ENCODE data around the gene MNX1.

Gene MNX1

GRCh38 chr7:157009170-157009777 lies 1.2 kb downstream of the MNX1 start:
- no peak overlapping the region for H3K9ac ChIP-seq (ENCODE audit: low read length in 5 of 5)

GRCh38 chr7:157008206-157009169 lies 2.0 kb downstream of the MNX1 start:
- no peaks in the 10 kb centered on the region for H3K36me3 ChIP-seq (ENCODE audit: control insufficient read depth in 5 of 5, insufficient read depth in 5 of 5, low read length in 5 of 5)
- no peak overlapping the region for H3K4me3 ChIP-seq (ENCODE audit: low read depth in 1 of 5, low read length in 5 of 5)
- no peak overlapping the region for H3K9ac ChIP-seq (ENCODE audit: low read length in 5 of 5)
- H3K27ac ChIP-seq (ENCODE audit: low read depth, low read length) = no peak overlapping the region
- peaks cover 0 to 42% (median 29%) of the 10 kb centered on the region in 5 donors for H3K4me1 ChIP-seq (ENCODE audit: control insufficient read depth in 5 of 5, insufficient read depth in 5 of 5, low read length in 5 of 5)
- no peaks in the 10 kb centered on the region for H3K9me3 ChIP-seq (ENCODE audit: control insufficient read depth in 5 of 5, low read length in 5 of 5)
- H3K27me3 ChIP-seq (ENCODE audit: control insufficient read depth in 5 of 5, insufficient read depth in 4 of 5, low read length in 5 of 5) = peaks cover 67 to 84% (median 77%) of the 10 kb centered on the region in 5 donors

More at GRCh38 chr7:157009170-157009777, 1.2 kb downstream of the MNX1 start:
- Histone ChIP-seq H3K36me3 (ENCODE audit: control insufficient read depth in 5 of 5, insufficient read depth in 5 of 5, low read length in 5 of 5) (no peaks in the 10 kb centered on the region), H3K27me3 (ENCODE audit: control insufficient read depth in 5 of 5, insufficient read depth in 4 of 5, low read length in 5 of 5) (peaks cover 65 to 84% (median 78%) of the 10 kb centered on the region in 5 donors), H3K27ac (ENCODE audit: low read depth, low read length) (no peak overlapping the region), H3K4me1 (ENCODE audit: control insufficient read depth in 5 of 5, insufficient read depth in 5 of 5, low read length in 5 of 5) (peaks cover 0 to 34% (median 21%) of the 10 kb centered on the region in 5 donors), H3K4me3 (ENCODE audit: low read depth in 1 of 5, low read length in 5 of 5) (peak overlapping the region in 2 of 5 donors; percentile 26 to 49), H3K9me3 (ENCODE audit: control insufficient read depth in 5 of 5, low read length in 5 of 5) (no peaks in the 10 kb centered on the region)

- H3K36me3 ChIP-seq (ENCODE audit: control insufficient read depth in 5 of 5, insufficient read depth in 5 of 5, low read length in 5 of 5) = no peaks in the 10 kb centered on the region
- H3K9me3 ChIP-seq (ENCODE audit: control insufficient read depth in 5 of 5, low read length in 5 of 5) = no peaks in the 10 kb centered on the region
- H3K4me3 ChIP-seq (ENCODE audit: low read depth in 1 of 5, low read length in 5 of 5) = no peak overlapping the region
- no peak overlapping the region for H3K9ac ChIP-seq (ENCODE audit: low read length in 5 of 5)
- peaks cover 0 to 43% (median 35%) of the 10 kb centered on the region in 5 donors for H3K4me1 ChIP-seq (ENCODE audit: control insufficient read depth in 5 of 5, insufficient read depth in 5 of 5, low read length in 5 of 5)
- H3K27me3 ChIP-seq (ENCODE audit: control insufficient read depth in 5 of 5, insufficient read depth in 4 of 5, low read length in 5 of 5) = peaks cover 66 to 85% (median 72%) of the 10 kb centered on the region in 5 donors
- H3K27ac ChIP-seq (ENCODE audit: low read depth, low read length) = no peak overlapping the region
These were observed 2.9 kb downstream of the MNX1 start for GRCh38 chr7:157007470-157008066.

GRCh38 chr7:157006829-157007469 lies 3.5 kb downstream of the MNX1 start:
- no peaks in the 10 kb centered on the region for H3K36me3 ChIP-seq (ENCODE audit: control insufficient read depth in 5 of 5, insufficient read depth in 5 of 5, low read length in 5 of 5)
- H3K4me1 ChIP-seq (ENCODE audit: control insufficient read depth in 5 of 5, insufficient read depth in 5 of 5, low read length in 5 of 5) = peaks cover 0 to 43% (median 38%) of the 10 kb centered on the region in 5 donors
- H3K9me3 ChIP-seq (ENCODE audit: control insufficient read depth in 5 of 5, low read length in 5 of 5) = no peaks in the 10 kb centered on the region
- H3K9ac ChIP-seq (ENCODE audit: low read length in 5 of 5) = no peak overlapping the region
- no peak overlapping the region for H3K27ac ChIP-seq (ENCODE audit: low read depth, low read length)
- H3K27me3 ChIP-seq (ENCODE audit: control insufficient read depth in 5 of 5, insufficient read depth in 4 of 5, low read length in 5 of 5) = peaks cover 69 to 87% (median 74%) of the 10 kb centered on the region in 5 donors
- H3K4me3 ChIP-seq (ENCODE audit: low read depth in 1 of 5, low read length in 5 of 5) = no peak overlapping the region

GRCh38 chr7:157006205-157006747 lies 4.2 kb downstream of the MNX1 start:
- Histone ChIP-seq H3K36me3 (ENCODE audit: control insufficient read depth in 5 of 5, insufficient read depth in 5 of 5, low read length in 5 of 5) (no peaks in the 10 kb centered on the region), H3K27me3 (ENCODE audit: control insufficient read depth in 5 of 5, insufficient read depth in 4 of 5, low read length in 5 of 5) (peaks cover 68 to 85% (median 73%) of the 10 kb centered on the region in 5 donors), H3K9me3 (ENCODE audit: control insufficient read depth in 5 of 5, low read length in 5 of 5) (no peaks in the 10 kb centered on the region), H3K9ac (ENCODE audit: low read length in 5 of 5) (no peak overlapping the region), H3K4me3 (ENCODE audit: low read depth in 1 of 5, low read length in 5 of 5) (no peak overlapping the region), H3K4me1 (ENCODE audit: control insufficient read depth in 5 of 5, insufficient read depth in 5 of 5, low read length in 5 of 5) (peaks cover 0 to 40% (median 36%) of the 10 kb centered on the region in 5 donors), H3K27ac (ENCODE audit: low read depth, low read length) (no peak overlapping the region)

- Histone ChIP-seq H3K4me3 (ENCODE audit: low read depth in 1 of 5, low read length in 5 of 5) (no peak overlapping the region), H3K4me1 (ENCODE audit: control insufficient read depth in 5 of 5, insufficient read depth in 5 of 5, low read length in 5 of 5) (peaks cover 0 to 39% (median 32%) of the 10 kb centered on the region in 5 donors), H3K9me3 (ENCODE audit: control insufficient read depth in 5 of 5, low read length in 5 of 5) (no peaks in the 10 kb centered on the region), H3K27me3 (ENCODE audit: control insufficient read depth in 5 of 5, insufficient read depth in 4 of 5, low read length in 5 of 5) (peaks cover 70 to 85% (median 74%) of the 10 kb centered on the region in 5 donors), H3K9ac (ENCODE audit: low read length in 5 of 5) (no peak overlapping the region), H3K36me3 (ENCODE audit: control insufficient read depth in 5 of 5, insufficient read depth in 5 of 5, low read length in 5 of 5) (no peaks in the 10 kb centered on the region), H3K27ac (ENCODE audit: low read depth, low read length) (no peak overlapping the region)
These were observed 4.8 kb downstream of the MNX1 start for GRCh38 chr7:157005456-157006204.

- H3K9ac ChIP-seq (ENCODE audit: low read length in 5 of 5) = no peak overlapping the region
- H3K27ac ChIP-seq (ENCODE audit: low read depth, low read length) = no peak overlapping the region
- no peaks in the 10 kb centered on the region for H3K9me3 ChIP-seq (ENCODE audit: control insufficient read depth in 5 of 5, low read length in 5 of 5)
- H3K27me3 ChIP-seq (ENCODE audit: control insufficient read depth in 5 of 5, insufficient read depth in 4 of 5, low read length in 5 of 5) = peaks cover 71 to 90% (median 77%) of the 10 kb centered on the region in 5 donors
- no peaks in the 10 kb centered on the region for H3K36me3 ChIP-seq (ENCODE audit: control insufficient read depth in 5 of 5, insufficient read depth in 5 of 5, low read length in 5 of 5)
- no peak overlapping the region for H3K4me3 ChIP-seq (ENCODE audit: low read depth in 1 of 5, low read length in 5 of 5)
- H3K4me1 ChIP-seq (ENCODE audit: control insufficient read depth in 5 of 5, insufficient read depth in 5 of 5, low read length in 5 of 5) = peaks cover 0 to 41% (median 30%) of the 10 kb centered on the region in 5 donors
These were observed 5.7 kb downstream of the MNX1 start for GRCh38 chr7:157004521-157005455.

- H3K4me3 ChIP-seq (ENCODE audit: low read depth in 1 of 5, low read length in 5 of 5) = no peak overlapping the region
- H3K9ac ChIP-seq (ENCODE audit: low read length in 5 of 5) = no peak overlapping the region
- H3K27me3 ChIP-seq (ENCODE audit: control insufficient read depth in 5 of 5, insufficient read depth in 4 of 5, low read length in 5 of 5) = peaks cover 69 to 90% (median 77%) of the 10 kb centered on the region in 5 donors
- no peaks in the 10 kb centered on the region for H3K36me3 ChIP-seq (ENCODE audit: control insufficient read depth in 5 of 5, insufficient read depth in 5 of 5, low read length in 5 of 5)
- peaks cover 0 to 40% (median 31%) of the 10 kb centered on the region in 5 donors for H3K4me1 ChIP-seq (ENCODE audit: control insufficient read depth in 5 of 5, insufficient read depth in 5 of 5, low read length in 5 of 5)
- H3K27ac ChIP-seq (ENCODE audit: low read depth, low read length) = no peak overlapping the region
- H3K9me3 ChIP-seq (ENCODE audit: control insufficient read depth in 5 of 5, low read length in 5 of 5) = no peaks in the 10 kb centered on the region
These were observed 6.5 kb downstream of the MNX1 start for GRCh38 chr7:157003756-157004520.
